K562 (cell line): ENCODE measurements around the gene SPDYE4. TPM values are rescaled to one million over a fixed set of nuclear protein-coding genes. Genes with fewer than 3 reads are reported as not detected.

Source experiments
- ATF7 ChIP-seq: fragments of 450-650 bp; IDR thresholded peaks from 2 replicates; pipeline ENCODE4 v1.7.1; 2014; ENCODE audit warnings: mild to moderate bottlenecking, moderate library complexity
- CHD2 ChIP-seq: IDR thresholded peaks from 2 replicates; pipeline ENCODE4 v1.6.1; 2011; ENCODE audit warnings: low read depth, low read length
- CREB3 ChIP-seq: fragments of 450-650 bp; conservative IDR thresholded peaks from 2 replicates; pipeline ENCODE4 v1.6.1; 2016; ENCODE audit warnings: missing genetic modification characterization, low read depth, mild to moderate bottlenecking, missing compliant biosample characterization, moderate library complexity
- CTCF ChIP-seq, 3 experiments: IDR thresholded peaks in 2 of 3; conservative IDR thresholded peaks in 1 of 3; 2 replicates each; pipeline ENCODE4 v1.5.1; 2011 to 2012; ENCODE audit warnings: low read length in 3 of 3, mild to moderate bottlenecking in 3 of 3, control low read depth in 2 of 3, improper control_type of control experiment in 1 of 3, inconsistent platforms in 1 of 3, low read depth in 1 of 3, mixed read lengths in 1 of 3, moderate library complexity in 1 of 3; ENCODE audit not compliant: insufficient read depth in 2 of 3
- KDM1A ChIP-seq, 2 experiments: fragments of 450-650 bp; IDR thresholded peaks; 2 replicates each; pipeline ENCODE4 v1.6.1; 2016; ENCODE audit warnings: mild to moderate bottlenecking in 2 of 2
- KLF13 ChIP-seq: fragments of 450-650 bp; IDR thresholded peaks from 2 replicates; pipeline ENCODE4 v1.6.1; 2016; ENCODE audit warnings: missing genetic modification characterization, low read depth, mild to moderate bottlenecking, missing compliant biosample characterization, moderate library complexity, borderline replicate concordance
- MAFK ChIP-seq: IDR thresholded peaks from 2 replicates; pipeline ENCODE4 v1.6.1; 2011; ENCODE audit warnings: low read length, improper control_type of control experiment
- MCM3 ChIP-seq: fragments of 450-650 bp; IDR thresholded peaks from 2 replicates; pipeline ENCODE4 v1.6.1; 2016
- NBN ChIP-seq: fragments of 450-650 bp; IDR thresholded peaks from 2 replicates; pipeline ENCODE4 v1.6.1; 2016; ENCODE audit warnings: low read depth, mild to moderate bottlenecking
- NR2C1 ChIP-seq, 2 experiments: fragments of 450-650 bp; IDR thresholded peaks; 2 replicates each; pipeline ENCODE4 v1.6.1; 2017; ENCODE audit warnings: mild to moderate bottlenecking in 2 of 2, antibody characterized with exemption in 1 of 2, inconsistent platforms in 1 of 2, missing compliant biosample characterization in 1 of 2, missing genetic modification characterization in 1 of 2
- NR2C2 ChIP-seq, 2 experiments: fragments of 200-800 bp in 1 of 2; sonication (Bioruptor generic) in 1 of 2; sonication (generic) in 1 of 2; formaldehyde crosslinking in 1 of 2; IDR thresholded peaks; 2 replicates each; pipeline versions ENCODE4 v1.6.1 to v1.8.0; 2016 to 2022; ENCODE audit warnings: mild to moderate bottlenecking in 1 of 2, missing compliant biosample characterization in 1 of 2, missing genetic modification characterization in 1 of 2, missing genetic modification reagents in 1 of 2
- PRDM10 ChIP-seq: fragments of 450-650 bp; IDR thresholded peaks from 2 replicates; pipeline ENCODE4 v1.6.1; 2018; ENCODE audit not compliant: partially characterized antibody
- RAD21 ChIP-seq, 2 experiments: fragments of 250-450 bp in 1 of 2; fragments of 450-650 bp in 1 of 2; sonication (Bioruptor Pico) in 1 of 2; formaldehyde crosslinking in 1 of 2; IDR thresholded peaks in 1 of 2; conservative IDR thresholded peaks in 1 of 2; 2 replicates each; pipeline versions ENCODE4 v1.4.0 to v1.8.0; 2020 to 2022; ENCODE audit warnings: mild to moderate bottlenecking in 2 of 2, moderate library complexity in 1 of 2
- STAG1 ChIP-seq: sonication (generic); formaldehyde crosslinking; IDR thresholded peaks from 2 replicates; pipeline ENCODE4 v1.5.0; 2020; ENCODE audit warnings: missing genetic modification reagents, borderline replicate concordance
- VEZF1 ChIP-seq: fragments of 200-800 bp; sonication (Bioruptor generic); IDR thresholded peaks from 2 replicates; pipeline ENCODE4 v1.6.1; 2017; ENCODE audit warnings: missing genetic modification characterization, missing compliant biosample characterization
- ZNF277 ChIP-seq: fragments of 250-450 bp; sonication (Bioruptor Pico); IDR thresholded peaks from 2 replicates; pipeline ENCODE4 v1.8.0; 2022; ENCODE audit warnings: inconsistent platforms, mild to moderate bottlenecking, moderate library complexity, borderline replicate concordance
- ZNF384 ChIP-seq: IDR thresholded peaks from 2 replicates; pipeline ENCODE4 v1.6.1; 2012; ENCODE audit warnings: low read depth, low read length, improper control_type of control experiment
- ZNF57 ChIP-seq: fragments of 450-650 bp; formaldehyde crosslinking; IDR thresholded peaks from 2 replicates; pipeline ENCODE4 v1.4.0; 2020; ENCODE audit warnings: mild to moderate bottlenecking, moderate library complexity
- polyA plus RNA-seq, 8 experiments: library from polyadenylated mRNA; depleted of rRNA in 4 of 8; stranded (reverse) in 5 of 8; unstranded in 3 of 8; fragments of >200 nt; fragmentation: Nextera tagmentation in 2 of 8; fragmentation: Illumina TruSeq in 1 of 8; extraction: Ambion mirVana in 2 of 8; extraction: Trizol in 1 of 8; gene quantifications; 2 replicates each; pipeline versions ENCODE4 v1.2.1 to v1.2.3, GENCODE V29; 2011 to 2014; ENCODE audit warnings: inconsistent platforms in 1 of 8, missing spikeins in 1 of 8
- total RNA-seq, 7 experiments: library from RNA; depleted of rRNA in 6 of 7; stranded (reverse); fragments of >200 nt in 6 of 7; fragmentation: Illumina TruSeq in 2 of 7; extraction: Trizol in 2 of 7; gene quantifications; 2 replicates each; pipeline versions ENCODE4 v1.2.1 to v1.2.3, GENCODE V29; 2011 to 2021; ENCODE audit warnings: low replicate concordance in 1 of 7

Gene SPDYE4
- total and polyA plus RNA-seq, 9 of the 15 experiments (the other 6 are each of a cell fraction or from before 2014, with no cell fraction given) = not detected

GRCh38 chr17:8740486-8740885, 17.9 kb downstream of the SPDYE4 start (continued):
- peak in 1 of 2 experiments; percentile 19; a peak in 1 of 4 replicates for TF ChIP-seq RAD21 (CRISPR knock-in tag; conservative IDR thresholded peaks at IDR 0.05 in 1 of 2, IDR thresholded peaks at IDR 0.05 in 1 of 2)
- no peak for TF ChIP-seq ZNF57 (CRISPR knock-in tag)
- TF ChIP-seq NR2C2 (CRISPR knock-in tag; IDR thresholded peaks at IDR 0.05) = no peak
- peak; percentile 54; the same call in 1 of the 2 replicates for TF ChIP-seq NR2C2 (tag; IDR thresholded peaks at IDR 0.05)
- TF ChIP-seq PRDM10 = peak; percentile 64
- no peak for TF ChIP-seq KDM1A (IDR thresholded peaks at IDR 0.05)
- TF ChIP-seq NR2C1 (IDR thresholded peaks at IDR 0.05) = peak; percentile 66
- TF ChIP-seq NR2C1 (tag; IDR thresholded peaks at IDR 0.05) = peak; percentile 70
- no peak for TF ChIP-seq CREB3 (tag)
- TF ChIP-seq ZNF384 = 0 out of 2 replicates have a peak, but pooled peaks have one; percentile 9
- no peak for TF ChIP-seq ATF7
- no peak for TF ChIP-seq MAFK
- TF ChIP-seq CTCF (IDR thresholded peaks at IDR 0.05 in 2 of 3, conservative IDR thresholded peaks at IDR 0.05 in 1 of 3; ENCODE audit: insufficient read depth in 2 of 3, low read depth in 1 of 3, low read length in 3 of 3) = peak in 1 of 3 experiments; percentile 7; a peak in 1 of 6 replicates
- TF ChIP-seq NBN = no peak
- no peak for TF ChIP-seq MCM3
- TF ChIP-seq KLF13 (tag) = no peak
- TF ChIP-seq ZNF277 (CRISPR knock-in tag) = no peak
- TF ChIP-seq CHD2 = no peak
- TF ChIP-seq STAG1 (CRISPR knock-in tag) = no peak
- peak; percentile 26; the same call in 1 of the 2 replicates for TF ChIP-seq VEZF1 (CRISPR knock-in tag)
